K562 (cell line): ENCODE results near the gene NET1. TPM values are rescaled to one million over a fixed set of nuclear protein-coding genes. Genes with fewer than 3 reads are reported as not detected.

Experiments used
- KLF13 ChIP-seq: fragments of 450-650 bp; IDR thresholded peaks from 2 replicates; pipeline ENCODE4 v1.6.1; 2016; ENCODE audit warnings: missing genetic modification characterization, low read depth, mild to moderate bottlenecking, missing compliant biosample characterization, moderate library complexity, borderline replicate concordance
- NCOR1 ChIP-seq: fragments of 450-650 bp; IDR thresholded peaks from 2 replicates; pipeline ENCODE4 v1.6.1; 2016; ENCODE audit warnings: mild to moderate bottlenecking, moderate library complexity
- PCBP1 ChIP-seq: fragments of 200-400 bp; formaldehyde crosslinking; IDR thresholded peaks from 2 replicates; pipeline ENCODE4 v1.6.1; 2018; ENCODE audit warnings: mild to moderate bottlenecking, low read depth, low read length; ENCODE audit not compliant: poor library complexity, severe bottlenecking
- SIX5 ChIP-seq, 2 experiments: IDR thresholded peaks; 2 replicates each; pipeline ENCODE4 v1.6.1; 2011; ENCODE audit warnings: low read length in 2 of 2, borderline replicate concordance in 1 of 2, low read depth in 1 of 2, mild to moderate bottlenecking in 1 of 2, moderate library complexity in 1 of 2; ENCODE audit not compliant: insufficient read depth in 1 of 2
- THRB ChIP-seq: fragments of 450-650 bp; formaldehyde crosslinking; conservative IDR thresholded peaks from 2 replicates; pipeline ENCODE4 v1.4.0; 2022; ENCODE audit warnings: mild to moderate bottlenecking, missing genetic modification characterization
- ZBTB40 ChIP-seq, 2 experiments: fragments of 450-650 bp in 1 of 2; sonication (generic) in 1 of 2; formaldehyde crosslinking in 1 of 2; IDR thresholded peaks; 2 replicates each; pipeline versions ENCODE4 v1.7.1 to v1.9.0; 2016 to 2022; ENCODE audit warnings: inconsistent platforms in 1 of 2, mild to moderate bottlenecking in 1 of 2, missing genetic modification reagents in 1 of 2
- ZNF407 ChIP-seq: fragments of 450-650 bp; IDR thresholded peaks from 2 replicates; pipeline ENCODE4 v1.6.1; 2016; ENCODE audit warnings: low read depth
- polyA plus RNA-seq, 8 experiments: library from polyadenylated mRNA; depleted of rRNA in 4 of 8; stranded (reverse) in 5 of 8; unstranded in 3 of 8; fragments of >200 nt; fragmentation: Nextera tagmentation in 2 of 8; fragmentation: Illumina TruSeq in 1 of 8; extraction: Ambion mirVana in 2 of 8; extraction: Trizol in 1 of 8; gene quantifications; 2 replicates each; pipeline versions ENCODE4 v1.2.1 to v1.2.3, GENCODE V29; 2011 to 2014; ENCODE audit warnings: inconsistent platforms in 1 of 8, missing spikeins in 1 of 8
- total RNA-seq, 7 experiments: library from RNA; depleted of rRNA in 6 of 7; stranded (reverse); fragments of >200 nt in 6 of 7; fragmentation: Illumina TruSeq in 2 of 7; extraction: Trizol in 2 of 7; gene quantifications; 2 replicates each; pipeline versions ENCODE4 v1.2.1 to v1.2.3, GENCODE V29; 2011 to 2021; ENCODE audit warnings: low replicate concordance in 1 of 7

The NET1 gene
- total and polyA plus RNA-seq, 9 of the 15 experiments (the other 6 are each of a cell fraction or from before 2014, with no cell fraction given), result 47.4 to 258 (median 106) TPM

- TF ChIP-seq ZBTB40 (IDR thresholded peaks at IDR 0.05) (no peak), ZBTB40 (CRISPR knock-in tag; IDR thresholded peaks at IDR 0.05) (no peak), KLF13 (tag) (0 out of 2 replicates have a peak, but pooled peaks have one; percentile 38), THRB (CRISPR knock-in tag) (0 out of 2 replicates have a peak, but pooled peaks have one; percentile 56), NCOR1 (peak; percentile 50), PCBP1 (no peak), ZNF407 (no peak), SIX5 (IDR thresholded peaks at IDR 0.05; ENCODE audit: borderline replicate concordance in 1 of 2, insufficient read depth in 1 of 2, low read depth in 1 of 2, low read length in 2 of 2) (no peak)
Observed at GRCh38 chr10:5446390-5446926, 34.1 kb downstream of the NET1 start (continued).
